IMR-90 (cell line): ENCODE data around the gene CPN1.

Source experiments
- FOS ChIP-seq: fragments of 150-350 bp; IDR thresholded peaks from 2 replicates; pipeline ENCODE4 v1.6.1; 2016; ENCODE audit warnings: low read depth, low read length
- MXI1 ChIP-seq: IDR thresholded peaks from 2 replicates; pipeline ENCODE4 v1.6.1; 2012; ENCODE audit warnings: low read depth, mild to moderate bottlenecking, low read length, moderate library complexity, borderline replicate concordance
- POLR2A ChIP-seq: IDR thresholded peaks from 2 replicates; pipeline ENCODE4 v1.6.1; 2012; ENCODE audit warnings: mild to moderate bottlenecking, low read depth, low read length
- TF ChIP-seq, protein P1 (sequence below): conservative IDR thresholded peaks from 2 replicates; pipeline ENCODE4 v1.5.1; 2012; ENCODE audit warnings: mild to moderate bottlenecking, low read depth, low read length, improper control_type of control experiment

DNA sequence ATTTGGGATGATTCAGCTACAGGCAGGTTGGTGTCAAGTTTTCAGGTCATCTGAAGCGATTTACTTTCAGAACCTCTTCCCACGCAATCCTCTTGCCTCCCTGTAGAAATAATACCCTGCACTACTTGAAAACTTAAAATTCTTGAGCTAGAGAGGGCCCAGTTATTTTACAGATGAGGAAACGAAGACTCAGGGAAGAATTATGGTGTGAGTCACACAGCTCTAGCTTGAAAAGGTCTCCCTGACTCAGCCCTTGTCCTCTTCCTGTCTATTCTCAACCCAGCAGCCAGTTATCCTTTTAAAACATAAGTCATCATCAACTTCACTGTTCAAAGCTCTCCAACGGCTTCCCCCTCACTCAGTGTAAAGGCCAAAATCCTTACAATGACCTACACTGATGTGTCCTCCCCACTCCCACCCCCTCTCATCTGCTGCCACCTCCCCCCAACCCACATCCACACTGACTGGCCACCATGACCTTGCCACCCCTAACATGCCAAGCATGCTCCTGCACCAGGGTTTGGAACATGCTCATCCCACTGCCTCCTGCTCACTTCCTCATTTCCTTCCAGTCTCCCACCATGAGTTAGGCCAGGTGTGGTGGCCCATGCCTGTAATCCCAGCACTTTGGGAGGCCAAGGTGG is 75.3 kb downstream of the CPN1 start:
- TF ChIP-seq, protein P1, sequence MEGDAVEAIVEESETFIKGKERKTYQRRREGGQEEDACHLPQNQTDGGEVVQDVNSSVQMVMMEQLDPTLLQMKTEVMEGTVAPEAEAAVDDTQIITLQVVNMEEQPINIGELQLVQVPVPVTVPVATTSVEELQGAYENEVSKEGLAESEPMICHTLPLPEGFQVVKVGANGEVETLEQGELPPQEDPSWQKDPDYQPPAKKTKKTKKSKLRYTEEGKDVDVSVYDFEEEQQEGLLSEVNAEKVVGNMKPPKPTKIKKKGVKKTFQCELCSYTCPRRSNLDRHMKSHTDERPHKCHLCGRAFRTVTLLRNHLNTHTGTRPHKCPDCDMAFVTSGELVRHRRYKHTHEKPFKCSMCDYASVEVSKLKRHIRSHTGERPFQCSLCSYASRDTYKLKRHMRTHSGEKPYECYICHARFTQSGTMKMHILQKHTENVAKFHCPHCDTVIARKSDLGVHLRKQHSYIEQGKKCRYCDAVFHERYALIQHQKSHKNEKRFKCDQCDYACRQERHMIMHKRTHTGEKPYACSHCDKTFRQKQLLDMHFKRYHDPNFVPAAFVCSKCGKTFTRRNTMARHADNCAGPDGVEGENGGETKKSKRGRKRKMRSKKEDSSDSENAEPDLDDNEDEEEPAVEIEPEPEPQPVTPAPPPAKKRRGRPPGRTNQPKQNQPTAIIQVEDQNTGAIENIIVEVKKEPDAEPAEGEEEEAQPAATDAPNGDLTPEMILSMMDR = no peak
- TF ChIP-seq POLR2A (no peak), FOS (peak; percentile 93), MXI1 (no peak)
